Neural crest cell (in vitro differentiated cells): Measurements from ENCODE around the gene TSC22D3. TPM values are rescaled to one million over a fixed set of nuclear protein-coding genes. Genes with fewer than 3 reads are reported as not detected.

ENCODE experiments used
- DNase-seq: peaks from one replicate; pipeline ENCODE4 v3.0.0; 2021; ENCODE audit warnings: low read depth, mixed read lengths, low spot score
- H3K27ac Mint-ChIP-seq: one replicate; pipeline ENCODE4 v1.8.0; 2021; ENCODE audit warnings: mild to moderate bottlenecking, mixed read lengths; ENCODE audit not compliant: unreplicated experiment
- H3K27me3 Mint-ChIP-seq: 2 replicates; pipeline ENCODE4 v1.8.0; 2021; ENCODE audit warnings: low read depth, mild to moderate bottlenecking, mixed read lengths
- H3K36me3 Mint-ChIP-seq: 2 replicates; pipeline ENCODE4 v1.8.0; 2021; ENCODE audit warnings: low read depth, mild to moderate bottlenecking, mixed read lengths
- H3K4me1 Mint-ChIP-seq: 2 replicates; pipeline ENCODE4 v1.8.0; 2021; ENCODE audit warnings: mixed read lengths
- H3K4me3 Mint-ChIP-seq: one replicate; pipeline ENCODE4 v1.8.0; 2021; ENCODE audit warnings: mild to moderate bottlenecking, mixed read lengths
- H3K9me3 Mint-ChIP-seq: 2 replicates; pipeline ENCODE4 v1.8.0; 2021; ENCODE audit warnings: mixed read lengths
- CTCF ChIP-seq: fragments of 200-600 bp; sonication (generic); conservative IDR thresholded peaks from 2 replicates; pipeline ENCODE4 v1.5.0; 2021; ENCODE audit warnings: antibody characterized with exemption, mild to moderate bottlenecking
- total RNA-seq: library from RNA; stranded (reverse); gene quantifications from 2 replicates; pipeline ENCODE4 v1.2.1, GENCODE V29; 2021

The TSC22D3 gene
- total RNA-seq, 1 donor from 2014 or later, result 22.3 TPM

- no peak for DNase-seq
- H3K4me1 Mint-ChIP-seq, result peaks cover 5% of the 10 kb centered on the region
- TF ChIP-seq CTCF, result no peak
- no peaks in the 10 kb centered on the region for H3K36me3 Mint-ChIP-seq
- H3K9me3 Mint-ChIP-seq, result no peaks in the 10 kb centered on the region
- H3K4me3 Mint-ChIP-seq, result no peak overlapping the region
- no peak overlapping the region for H3K27ac Mint-ChIP-seq
- H3K27me3 Mint-ChIP-seq, result no peaks in the 10 kb centered on the region
These were observed 19.9 kb downstream of the TSC22D3 start for GRCh38 chrX:107755721-107756120.

GRCh38 chrX:107753187-107753586 lies 22.4 kb downstream of the TSC22D3 start:
- H3K4me3 Mint-ChIP-seq, result no peak overlapping the region

GRCh38 chrX:107752714-107753113 lies 22.9 kb downstream of the TSC22D3 start:
- DNase-seq, result no peak
- peaks cover 5% of the 10 kb centered on the region for H3K4me1 Mint-ChIP-seq
- H3K9me3 Mint-ChIP-seq, result no peaks in the 10 kb centered on the region
- no peaks in the 10 kb centered on the region for H3K27me3 Mint-ChIP-seq
- no peak overlapping the region for H3K27ac Mint-ChIP-seq
- TF ChIP-seq CTCF, result no peak
- no peaks in the 10 kb centered on the region for H3K36me3 Mint-ChIP-seq
- H3K4me3 Mint-ChIP-seq, result no peak overlapping the region

More at GRCh38 chrX:107753187-107753586, 22.4 kb downstream of the TSC22D3 start:
- H3K9me3 Mint-ChIP-seq, result no peaks in the 10 kb centered on the region
- no peak for TF ChIP-seq CTCF
- H3K27me3 Mint-ChIP-seq, result no peaks in the 10 kb centered on the region
- DNase-seq, result no peak
- peaks cover 5% of the 10 kb centered on the region for H3K4me1 Mint-ChIP-seq
- no peaks in the 10 kb centered on the region for H3K36me3 Mint-ChIP-seq
- no peak overlapping the region for H3K27ac Mint-ChIP-seq

- TF ChIP-seq CTCF, result no peak
- Mint-ChIP-seq H3K9me3 (peaks cover 2% of the 10 kb centered on the region), H3K27me3 (no peaks in the 10 kb centered on the region), H3K4me3 (no peak overlapping the region), H3K4me1 (peaks cover 6% of the 10 kb centered on the region), H3K27ac (no peak overlapping the region), H3K36me3 (no peaks in the 10 kb centered on the region)
- no peak for DNase-seq
These were observed 23.5 kb downstream of the TSC22D3 start for GRCh38 chrX:107752043-107752442.

GRCh38 chrX:107750861-107751445 lies 24.6 kb downstream of the TSC22D3 start:
- no peaks in the 10 kb centered on the region for H3K27me3 Mint-ChIP-seq
- H3K27ac Mint-ChIP-seq, result no peak overlapping the region
- no peak for DNase-seq
- H3K4me1 Mint-ChIP-seq, result peaks cover 10% of the 10 kb centered on the region
- H3K4me3 Mint-ChIP-seq, result no peak overlapping the region
- no peak for TF ChIP-seq CTCF
- H3K9me3 Mint-ChIP-seq, result peaks cover 4% of the 10 kb centered on the region
- no peaks in the 10 kb centered on the region for H3K36me3 Mint-ChIP-seq
